ENCODE results near the gene STH. TPM values are rescaled to one million over a fixed set of nuclear protein-coding genes. Genes with fewer than 3 reads are reported as not detected.
"Not testable (repeated sequence)": the region's sequence is repeated elsewhere in the genome, so short reads cannot be mapped to it uniquely, and the experiment has no call there.

The STH gene
- total and polyA plus RNA-seq, 2 donors (not counting 1 experiment from before 2014, with no cell fraction given): not detected

GRCh38 chr17:46013127-46013501 lies 14.1 kb downstream of the STH start:
- Histone ChIP-seq H3K27me3 (ENCODE audit: control insufficient read depth, insufficient read depth, low read length) (no peaks in the 10 kb centered on the region), H3K79me2 (ENCODE audit: control insufficient read depth, insufficient read depth, low read length) (no peaks in the 10 kb centered on the region), H2AFZ (ENCODE audit: low read length) (no peak overlapping the region), H3K4me2 (ENCODE audit: extremely low read depth, insufficient read depth, low read length) (no peak overlapping the region), H4K20me1 (ENCODE audit: control insufficient read depth, extremely low read depth, insufficient read depth, low read length) (no peaks in the 10 kb centered on the region), H3K4me3 (replicated peaks in 1 of 4; ENCODE audit: control extremely low read depth in 1 of 4, insufficient read depth in 1 of 4, low read depth in 3 of 4, low read length in 4 of 4) (no peak overlapping the region), H3K9me3 (ENCODE audit: control insufficient read depth, insufficient read depth, low read depth, low read length) (no peaks in the 10 kb centered on the region), H3K36me3 (ENCODE audit: control insufficient read depth, insufficient read depth, low read length) (no peaks in the 10 kb centered on the region), H3K9ac (ENCODE audit: insufficient read depth, low read length) (no peak overlapping the region), H3K27ac (ENCODE audit: insufficient read depth, low read length) (no peak overlapping the region), H3K4me1 (ENCODE audit: control insufficient read depth, extremely low read depth, insufficient read depth, low read length) (peaks cover 10% of the 10 kb centered on the region)
- TF ChIP-seq CTCF (conservative IDR thresholded peaks at IDR 0.05 in 1 of 2, IDR thresholded peaks at IDR 0.05 in 1 of 2; ENCODE audit: low read depth in 1 of 2, low read length in 2 of 2): no peak
- no peak for TF ChIP-seq EZH2 (IDR thresholded peaks at IDR 0.05; ENCODE audit: low read length, missing control alignments)
- DNase-seq (ENCODE audit: low read depth in 2 of 2): no peak

GRCh38 chr17:46013502-46014165 lies 14.6 kb downstream of the STH start:
- Histone ChIP-seq H3K27me3 (ENCODE audit: control insufficient read depth, insufficient read depth, low read length) (no peaks in the 10 kb centered on the region), H3K4me1 (ENCODE audit: control insufficient read depth, extremely low read depth, insufficient read depth, low read length) (peaks cover 10% of the 10 kb centered on the region), H4K20me1 (ENCODE audit: control insufficient read depth, extremely low read depth, insufficient read depth, low read length) (no peaks in the 10 kb centered on the region), H3K4me3 (replicated peaks in 1 of 4; ENCODE audit: control extremely low read depth in 1 of 4, insufficient read depth in 1 of 4, low read depth in 3 of 4, low read length in 4 of 4) (no peak overlapping the region), H2AFZ (ENCODE audit: low read length) (no peak overlapping the region), H3K9ac (ENCODE audit: insufficient read depth, low read length) (no peak overlapping the region), H3K36me3 (ENCODE audit: control insufficient read depth, insufficient read depth, low read length) (no peaks in the 10 kb centered on the region), H3K79me2 (ENCODE audit: control insufficient read depth, insufficient read depth, low read length) (no peaks in the 10 kb centered on the region), H3K9me3 (ENCODE audit: control insufficient read depth, insufficient read depth, low read depth, low read length) (no peaks in the 10 kb centered on the region), H3K4me2 (ENCODE audit: extremely low read depth, insufficient read depth, low read length) (no peak overlapping the region), H3K27ac (ENCODE audit: insufficient read depth, low read length) (no peak overlapping the region)
- TF ChIP-seq CTCF (conservative IDR thresholded peaks at IDR 0.05 in 1 of 2, IDR thresholded peaks at IDR 0.05 in 1 of 2; ENCODE audit: low read depth in 1 of 2, low read length in 2 of 2): no peak
- TF ChIP-seq EZH2 (IDR thresholded peaks at IDR 0.05; ENCODE audit: low read length, missing control alignments): no peak
- DNase-seq (ENCODE audit: low read depth in 2 of 2): peak; percentile 15 to 59

GRCh38 chr17:46019408-46019925 lies 20.4 kb downstream of the STH start:
- H3K9me3 ChIP-seq (ENCODE audit: control insufficient read depth, insufficient read depth, low read depth, low read length); H3K36me3 ChIP-seq (ENCODE audit: control insufficient read depth, insufficient read depth, low read length): not testable (repeated sequence)

More at GRCh38 chr17:46019408-46019925, 20.4 kb downstream of the STH start:
- not testable (repeated sequence) for H3K9ac ChIP-seq (ENCODE audit: insufficient read depth, low read length); H3K27ac ChIP-seq (ENCODE audit: insufficient read depth, low read length); H2AFZ ChIP-seq (ENCODE audit: low read length); H3K4me3 ChIP-seq (replicated peaks in 1 of 4; ENCODE audit: control extremely low read depth in 1 of 4, insufficient read depth in 1 of 4, low read depth in 3 of 4, low read length in 4 of 4); H4K20me1 ChIP-seq (ENCODE audit: control insufficient read depth, extremely low read depth, insufficient read depth, low read length); H3K79me2 ChIP-seq (ENCODE audit: control insufficient read depth, insufficient read depth, low read length); H3K27me3 ChIP-seq (ENCODE audit: control insufficient read depth, insufficient read depth, low read length); H3K4me1 ChIP-seq (ENCODE audit: control insufficient read depth, extremely low read depth, insufficient read depth, low read length); H3K4me2 ChIP-seq (ENCODE audit: extremely low read depth, insufficient read depth, low read length); DNase-seq (ENCODE audit: low read depth in 2 of 2)
